HG03460 (cell line): Measurements from ENCODE around the gene HOXB5.

ENCODE experiments used
- ATAC-seq: cut with Tn5 transposase; IDR thresholded peaks from one replicate; pipeline ENCODE4 v1.9.1; 2021; ENCODE audit not compliant: unreplicated experiment

HOXB5 gene

DNA sequence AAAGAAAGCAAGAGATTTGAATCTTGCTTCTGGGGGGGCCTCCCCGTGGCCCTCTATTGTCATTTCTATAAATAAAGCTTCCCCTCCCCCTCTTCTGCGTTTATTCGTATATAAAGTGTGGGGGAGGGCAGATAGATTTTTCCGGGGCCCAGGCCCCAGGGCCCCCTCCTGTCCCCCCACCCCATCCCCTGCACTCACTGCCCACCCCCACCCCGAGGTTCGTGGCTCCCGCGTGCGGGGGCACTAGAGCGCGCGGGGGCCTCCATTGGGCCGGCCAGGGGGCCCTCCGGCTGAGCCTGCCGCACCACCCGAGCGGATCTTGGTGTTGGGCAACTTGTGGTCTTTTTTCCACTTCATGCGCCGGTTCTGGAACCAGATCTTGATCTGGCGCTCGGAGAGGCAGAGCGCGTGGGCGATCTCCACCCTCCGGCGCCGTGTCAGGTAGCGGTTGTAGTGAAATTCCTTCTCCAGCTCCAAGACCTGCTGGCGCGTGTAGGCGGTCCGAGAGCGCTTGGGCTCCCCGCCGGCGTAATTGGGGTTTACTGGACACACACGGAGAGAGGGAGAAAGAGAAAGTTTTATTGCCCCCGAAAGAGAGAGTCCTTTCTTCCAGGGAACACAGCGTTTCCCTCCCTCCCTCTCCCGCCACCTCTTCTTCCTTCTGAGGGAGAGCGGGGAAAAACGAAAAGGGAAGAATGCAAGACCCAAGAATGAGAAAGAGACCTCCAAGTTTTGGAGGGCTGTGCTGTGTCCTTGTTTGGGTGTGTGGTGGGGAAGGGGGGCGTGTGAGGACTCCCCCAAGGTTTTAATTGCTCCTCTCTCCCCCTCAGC, 16.9 kb downstream of the HOXB5 start:
- no peak for ATAC-seq

GRCh38 chr17:48575673-48576478, 17.7 kb downstream of the HOXB5 start:
- no peak for ATAC-seq

DNA sequence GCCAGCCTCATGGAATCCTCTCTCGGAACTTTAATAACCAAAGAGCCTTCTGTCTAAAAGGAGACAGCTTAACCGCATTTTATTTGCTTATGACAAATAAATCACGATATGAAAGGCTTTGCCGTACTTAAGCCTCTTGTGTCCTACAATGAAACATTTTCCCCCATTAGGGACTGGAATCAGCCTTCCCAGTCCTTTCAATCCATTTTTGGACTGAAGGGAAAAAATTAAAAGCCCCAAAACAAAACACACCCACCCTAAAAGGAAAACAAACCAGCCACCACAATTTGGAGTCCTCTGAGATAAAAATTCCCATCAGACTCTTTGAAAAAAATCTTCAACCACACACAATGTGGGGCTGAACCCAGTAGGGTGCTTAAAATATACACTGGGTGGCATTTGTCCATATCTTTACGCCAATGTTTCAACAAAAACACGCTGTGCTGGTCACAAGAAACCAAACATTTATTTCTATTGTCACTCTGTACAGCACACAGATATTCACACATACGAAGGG, 18.5 kb downstream of the HOXB5 start:
- ATAC-seq, result no peak

DNA sequence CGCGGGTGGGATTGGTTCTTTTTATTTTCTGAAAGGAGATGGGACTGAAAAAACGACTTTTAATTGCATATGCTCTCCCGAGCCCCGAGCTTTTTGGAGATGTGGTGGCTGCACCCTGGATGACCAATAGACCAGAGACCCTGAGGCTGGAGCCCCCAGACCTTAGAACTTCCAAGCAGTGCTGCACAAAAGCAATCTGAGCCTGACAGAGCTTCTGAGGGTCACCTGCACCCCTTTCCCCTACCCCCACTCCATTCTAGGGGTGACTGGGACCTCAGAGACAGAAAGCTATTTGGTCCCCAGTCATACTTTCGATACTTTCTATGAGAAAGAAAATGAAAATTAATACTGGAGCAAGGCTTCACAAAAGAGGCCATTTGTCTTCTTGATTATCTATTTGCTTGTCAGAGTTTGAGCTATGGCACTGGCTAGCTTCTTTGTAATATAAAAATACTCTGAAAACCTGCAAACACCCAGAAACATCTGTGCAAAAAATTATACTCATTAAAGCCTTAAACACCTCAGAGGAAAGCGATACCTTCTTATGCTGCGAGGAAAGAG, 19.0 kb downstream of the HOXB5 start:
- ATAC-seq, result no peak

DNA sequence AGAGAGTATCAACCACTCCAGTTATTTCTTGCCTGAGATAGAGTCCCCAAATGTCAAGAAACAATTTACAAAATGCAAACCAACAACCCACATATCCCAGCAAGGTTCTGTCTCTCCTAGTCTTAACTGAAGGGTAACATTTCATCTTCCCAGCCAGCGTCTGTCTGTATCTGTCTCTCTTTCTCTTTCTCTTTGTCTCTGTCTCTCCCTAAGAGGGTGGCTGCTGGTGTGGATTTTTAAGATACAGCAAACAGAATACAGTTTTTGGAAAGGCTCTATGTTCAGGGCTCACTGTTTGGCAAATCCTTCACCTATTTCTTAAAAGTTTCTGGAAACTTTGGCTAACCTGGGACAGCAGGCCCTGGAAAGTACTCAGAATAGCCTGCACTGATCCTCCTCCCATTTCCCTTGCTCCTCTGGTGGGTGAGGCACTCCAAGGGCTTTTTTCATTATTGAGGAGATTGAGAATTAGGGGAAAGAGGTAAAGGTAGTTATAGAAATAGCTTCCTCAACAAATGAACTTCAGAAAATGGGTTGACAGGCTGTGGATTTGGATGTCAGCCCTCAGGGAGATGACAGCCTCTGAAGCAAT, 21.7 kb downstream of the HOXB5 start:
- ATAC-seq, result no peak

- no peak for ATAC-seq
Measured at GRCh38 chr17:48571024-48571818, 22.4 kb downstream of the HOXB5 start.

- no peak for ATAC-seq
Measured at GRCh38 chr17:48570325-48571023, 23.1 kb downstream of the HOXB5 start.

- no peak for ATAC-seq
Measured at GRCh38 chr17:48569674-48570324, 23.8 kb downstream of the HOXB5 start.

DNA sequence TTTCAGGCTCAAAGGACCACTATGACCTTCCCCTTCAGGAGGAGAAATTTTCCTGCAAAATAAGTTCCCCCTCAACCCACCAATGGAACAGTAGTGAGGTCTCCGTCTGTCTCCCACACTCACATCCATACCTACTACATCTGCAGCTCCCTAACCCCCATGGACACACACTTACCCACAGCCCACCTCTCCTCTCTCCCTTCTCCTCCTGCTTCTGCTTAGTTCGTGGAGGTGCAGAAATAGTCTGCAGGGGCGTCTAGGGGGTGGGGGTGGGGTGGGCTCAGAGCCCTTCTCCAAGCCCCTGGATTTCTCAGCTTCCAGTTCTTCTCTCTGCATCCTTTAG, 24.4 kb downstream of the HOXB5 start:
- no peak for ATAC-seq

- ATAC-seq, result no peak
Measured at GRCh38 chr17:48568499-48569239, 24.9 kb downstream of the HOXB5 start.

DNA sequence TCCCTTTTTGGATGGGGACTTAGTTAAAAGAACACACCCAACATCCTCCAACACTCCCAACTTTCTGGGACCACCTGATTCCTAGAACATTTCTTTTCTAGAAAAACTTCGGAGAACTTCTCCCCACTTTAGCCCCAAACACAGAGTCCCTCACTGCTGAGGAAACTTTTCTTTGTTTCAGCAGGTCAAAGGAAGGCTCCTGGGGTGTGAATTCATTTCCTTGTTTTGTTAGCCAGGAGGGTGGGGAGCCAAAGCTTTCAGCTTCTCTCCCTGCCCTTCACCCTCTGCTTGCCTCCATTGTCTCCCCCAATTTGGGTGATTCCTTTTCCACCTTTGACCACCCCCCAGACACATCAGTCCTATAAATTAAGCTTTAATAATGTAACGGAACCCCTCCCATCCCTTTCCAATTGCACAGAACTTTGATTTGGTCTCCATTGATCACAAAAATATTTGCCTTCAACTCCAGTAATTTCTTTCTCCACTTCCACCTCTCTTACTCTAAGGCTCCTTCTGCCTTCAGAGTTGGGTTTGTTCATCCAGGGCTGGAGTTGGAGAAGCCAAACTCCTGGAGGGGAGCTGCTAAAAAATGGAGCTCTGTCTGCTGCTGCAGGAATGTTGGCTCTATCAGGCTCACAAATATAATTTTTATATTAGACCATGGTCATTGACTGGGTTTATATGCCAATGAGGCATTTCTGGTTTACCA, 25.8 kb downstream of the HOXB5 start:
- ATAC-seq, result no peak

- no peak for ATAC-seq
Measured at GRCh38 chr17:48567209-48567608, 26.4 kb downstream of the HOXB5 start.

GRCh38 chr17:48566717-48567116, 26.9 kb downstream of the HOXB5 start:
- ATAC-seq, result no peak

DNA sequence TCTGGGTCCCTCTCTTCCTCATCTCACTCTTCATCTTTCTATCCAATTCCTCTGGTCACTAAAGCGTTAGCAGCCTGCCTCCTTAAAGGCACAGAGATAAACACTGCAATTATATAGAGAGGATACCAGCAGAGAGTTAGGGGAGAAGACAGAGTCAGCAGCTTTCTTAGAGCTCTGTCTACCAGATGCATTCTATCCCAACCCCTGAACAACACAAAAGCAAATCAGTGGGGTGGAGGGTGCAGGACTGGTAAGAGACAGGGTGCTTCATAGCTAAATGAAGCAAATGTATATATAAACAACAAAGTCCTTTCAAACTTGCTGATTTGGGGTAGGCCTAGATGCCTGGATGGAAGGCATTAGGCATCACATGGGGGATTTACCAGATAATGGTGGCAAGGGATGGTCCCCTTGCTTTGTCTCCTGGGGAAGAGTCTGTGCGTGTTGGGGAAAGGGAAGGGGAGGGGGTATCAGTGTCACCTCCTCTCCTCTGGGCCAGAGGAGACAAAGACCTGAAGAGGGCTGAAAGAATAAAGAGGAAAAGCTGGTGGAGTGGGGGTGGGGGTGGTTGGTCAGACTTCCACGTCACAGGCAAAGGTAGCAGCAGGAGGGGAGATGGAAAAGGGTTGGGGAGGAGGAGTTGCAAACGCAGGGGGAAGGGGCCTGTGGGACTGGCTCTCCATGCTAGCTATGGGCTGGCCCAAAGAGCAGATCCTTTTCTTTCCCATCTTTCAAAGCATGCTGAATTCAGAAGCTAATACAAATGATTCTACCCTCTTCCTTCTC, 27.5 kb downstream of the HOXB5 start:
- ATAC-seq, result no peak

DNA sequence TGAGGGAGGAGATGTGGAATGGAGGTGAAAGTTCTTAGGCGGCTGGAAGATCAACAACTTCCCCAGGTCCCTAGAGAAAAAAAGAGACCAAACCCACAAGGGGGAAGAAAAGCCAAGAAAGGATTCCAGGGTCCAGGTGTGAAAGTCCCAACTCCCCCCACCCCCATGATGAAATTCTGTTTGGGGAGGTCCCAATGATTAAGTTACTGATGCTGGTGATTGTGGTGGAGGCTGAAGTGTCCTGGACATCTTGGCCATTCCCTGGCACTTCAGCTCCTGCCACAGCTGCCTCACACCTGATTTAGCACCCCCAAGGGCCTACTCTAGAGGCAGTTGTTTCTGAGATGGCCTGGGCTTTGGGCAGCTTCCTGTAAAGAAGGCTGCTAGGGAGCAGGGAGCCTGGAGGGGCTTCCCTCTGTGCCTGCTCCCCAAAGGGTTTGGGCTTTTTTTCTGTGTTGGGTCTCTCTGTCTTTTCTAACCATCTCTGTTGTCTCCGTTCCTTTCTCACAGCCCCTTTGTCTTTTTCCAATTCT, 28.5 kb downstream of the HOXB5 start:
- no peak for ATAC-seq

DNA sequence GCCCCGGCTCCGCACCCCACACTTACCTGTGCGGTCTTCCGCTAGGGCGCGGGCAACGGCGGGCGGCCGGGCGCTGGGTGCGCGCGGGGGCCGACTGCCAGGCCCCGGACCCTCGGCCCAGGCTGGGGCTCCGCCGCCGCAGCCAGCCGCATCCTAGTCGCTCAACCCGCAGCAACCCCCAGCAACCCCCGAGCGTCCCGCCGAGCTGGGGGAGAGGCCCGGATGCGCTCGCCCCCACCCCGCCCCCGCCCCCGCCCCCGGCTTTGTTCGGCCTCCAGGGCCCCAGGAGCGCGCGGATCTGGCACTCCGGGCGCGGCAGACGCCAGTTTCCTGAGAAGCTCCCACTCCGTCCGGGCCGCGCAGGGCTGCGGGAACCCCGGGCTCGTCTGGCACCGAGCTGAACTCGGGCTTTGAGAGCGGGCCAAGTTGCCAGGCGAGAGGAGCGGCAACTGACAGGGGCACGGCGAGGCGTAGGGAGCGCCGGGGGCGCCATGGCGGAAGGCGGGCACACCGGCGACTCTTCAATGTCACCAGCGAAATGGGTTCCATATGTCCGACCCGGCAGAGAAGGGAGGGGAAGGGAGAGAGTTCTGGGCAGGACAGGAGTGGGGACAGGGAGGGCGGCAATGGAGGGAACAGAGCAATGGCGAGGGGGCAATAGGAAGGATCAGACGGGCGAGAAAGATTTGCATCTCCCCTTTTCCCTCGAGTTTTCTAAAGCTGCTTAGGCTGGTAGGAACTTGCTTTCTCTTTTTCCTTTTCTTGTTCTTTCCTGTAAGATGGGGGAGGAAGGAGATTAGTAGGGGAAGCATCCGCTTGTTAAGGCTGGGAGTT, 29.2 kb downstream of the HOXB5 start:
- ATAC-seq, result no peak
